GM12878 (cell line): ENCODE results near the gene CLEC16A. TPM values are rescaled to one million over a fixed set of nuclear protein-coding genes. Genes with fewer than 3 reads are reported as not detected.

Experiments
- ATAC-seq: fragments of 200-7000 bp; cut with Tn5 transposase; 3 replicates; pipeline ENCODE4 v1.9.1; 2020; ENCODE audit warnings: mild to moderate bottlenecking, moderate library complexity
- BruUV-seq: library from RNA; stranded (reverse); fragments of 400-500 nt; replicated peaks from 2 replicates; lab custom pipeline; 2021; lab: Mats Ljungman, UMichigan
- CTCF ChIA-PET: fragments of 300-600 bp; sonication (Branson Sonifier 250); formaldehyde crosslinking; extraction: SDS; loops from one replicate; lab custom pipeline; 2021; ENCODE audit warnings: inconsistent platforms; lab: Yijun Ruan, JAX
- POLR2A ChIA-PET: fragments of 350-600 bp; formaldehyde crosslinking; extraction: SDS; loops from one replicate; lab custom pipeline; 2021; ENCODE audit warnings: inconsistent platforms; lab: Charles Lee
- RAD21 ChIA-PET: fragments of 300-600 bp; sonication (Branson Sonifier 250); formaldehyde crosslinking; loops from one replicate; lab custom pipeline; 2023; ENCODE audit warnings: antibody characterized with exemption; ENCODE audit not compliant: unreplicated experiment; lab: Charles Lee
- SMC1A ChIA-PET: fragments of 300-600 bp; sonication (Branson Sonifier 250); formaldehyde crosslinking; loops from one replicate; lab custom pipeline; 2023; ENCODE audit not compliant: unreplicated experiment, uncharacterized antibody; lab: Charles Lee
- DNase-seq: peaks from one replicate; pipeline ENCODE4 v3.0.0-alpha.2; 2011; ENCODE audit warnings: low read depth, low spot score
- FAIRE-seq: peaks from 3 replicates; lab custom pipeline; 2011; peaks lifted over from hg19 to GRCh38; lab: Jason Lieb, UNC
- H2AFZ ChIP-seq: 2 replicates; pipeline ENCODE4 v1.6.0; 2011; ENCODE audit warnings: low read depth, low read length, control low read depth; ENCODE audit not compliant: control insufficient read depth
- H3K27ac ChIP-seq: 2 replicates; pipeline ENCODE4 v1.5.1; 2011; ENCODE audit warnings: control low read depth; ENCODE audit not compliant: control insufficient read depth, insufficient read depth
- H3K27me3 ChIP-seq, 2 experiments: replicated peaks in 1 of 2; 2 replicates each; pipeline versions ENCODE4 v1.6.0 to v1.6.1; 2011; ENCODE audit warnings: low read length in 1 of 2; ENCODE audit not compliant: control insufficient read depth in 2 of 2, insufficient read depth in 2 of 2
- H3K36me3 ChIP-seq, 2 experiments: 2 replicates each; pipeline ENCODE4 v1.5.1; 2011; ENCODE audit warnings: low read length in 1 of 2; ENCODE audit not compliant: control insufficient read depth in 2 of 2, insufficient read depth in 2 of 2
- H3K4me1 ChIP-seq: 2 replicates; pipeline ENCODE4 v1.6.1; 2011; ENCODE audit warnings: mild to moderate bottlenecking, low read length, moderate library complexity, mixed read lengths; ENCODE audit not compliant: control insufficient read depth, insufficient read depth
- H3K4me2 ChIP-seq: 2 replicates; pipeline ENCODE4 v1.6.0; 2011; ENCODE audit warnings: control low read depth; ENCODE audit not compliant: control insufficient read depth, insufficient read depth
- H3K4me3 ChIP-seq: fragments of 200-600 bp; sonication (generic); 2 replicates; pipeline ENCODE4 v1.5.1; 2016
- H3K79me2 ChIP-seq: 2 replicates; pipeline ENCODE4 v1.6.0; 2011; ENCODE audit warnings: low read length; ENCODE audit not compliant: control insufficient read depth, insufficient read depth
- H3K9ac ChIP-seq: 2 replicates; pipeline ENCODE4 v1.8.0; 2011; ENCODE audit warnings: low read length, control low read depth, mixed read lengths; ENCODE audit not compliant: control insufficient read depth, insufficient read depth
- H3K9me3 ChIP-seq: replicated peaks from 3 replicates; pipeline ENCODE4 v1.5.1; 2011; ENCODE audit warnings: mild to moderate bottlenecking, low read length; ENCODE audit not compliant: control insufficient read depth, insufficient read depth
- H4K20me1 ChIP-seq: 2 replicates; pipeline ENCODE4 v1.6.0; 2011; ENCODE audit not compliant: control insufficient read depth, insufficient read depth
- DPF2 ChIP-seq: fragments of 450-650 bp; IDR thresholded peaks from 2 replicates; pipeline ENCODE4 v1.6.1; 2017; ENCODE audit warnings: mild to moderate bottlenecking
- HDAC2 ChIP-seq: fragments of 200-600 bp; sonication (generic); IDR thresholded peaks from 2 replicates; pipeline ENCODE4 v1.6.1; 2017
- KDM1A ChIP-seq: fragments of 200-600 bp; sonication (generic); IDR thresholded peaks from 2 replicates; pipeline ENCODE4 v1.6.1; 2016; ENCODE audit warnings: borderline replicate concordance
- MYB ChIP-seq: fragments of 150-350 bp; IDR thresholded peaks from 2 replicates; pipeline ENCODE4 v1.6.1; 2014; ENCODE audit warnings: mild to moderate bottlenecking, low read depth, low read length, borderline replicate concordance
- NR2C1 ChIP-seq: fragments of 450-650 bp; IDR thresholded peaks from 2 replicates; pipeline ENCODE4 v1.6.1; 2017; ENCODE audit warnings: antibody characterized with exemption, mild to moderate bottlenecking, moderate library complexity
- RAD51 ChIP-seq: fragments of 450-650 bp; IDR thresholded peaks from 2 replicates; pipeline ENCODE4 v1.6.1; 2016; ENCODE audit warnings: moderate library complexity, mild to moderate bottlenecking, inconsistent platforms
- RBBP5 ChIP-seq: fragments of 200-600 bp; sonication (generic); conservative IDR thresholded peaks from 2 replicates; pipeline ENCODE4 v1.6.1; 2016
- SMARCA5 ChIP-seq: fragments of 450-650 bp; IDR thresholded peaks from 2 replicates; pipeline ENCODE4 v1.6.1; 2017; ENCODE audit warnings: mild to moderate bottlenecking
- STAT1 ChIP-seq: fragments of 450-650 bp; conservative IDR thresholded peaks from 2 replicates; pipeline ENCODE4 v1.6.1; 2014; ENCODE audit warnings: antibody characterized with exemption, mild to moderate bottlenecking
- TARDBP ChIP-seq: IDR thresholded peaks from 2 replicates; pipeline ENCODE4 v1.6.1; 2016; ENCODE audit warnings: borderline replicate concordance
- TCF7 ChIP-seq: IDR thresholded peaks from 2 replicates; pipeline ENCODE4 v1.6.1; 2014; ENCODE audit warnings: antibody characterized with exemption, borderline replicate concordance
- USF2 ChIP-seq: IDR thresholded peaks from 2 replicates; pipeline ENCODE4 v1.6.1; 2011; ENCODE audit warnings: low read depth, low read length, improper control_type of control experiment, borderline replicate concordance
- WRNIP1 ChIP-seq: IDR thresholded peaks from 2 replicates; pipeline ENCODE4 v1.6.1; 2011; ENCODE audit warnings: low read depth, low read length, improper control_type of control experiment, borderline replicate concordance
- ZNF274 ChIP-seq: IDR thresholded peaks from one replicate; pipeline ENCODE4 v1.8.0; 2011; ENCODE audit not compliant: insufficient read length, insufficient read depth
- WGBS: methylation state at CpG from one replicate; pipeline ENCODE4 v1.1.6; 2016; ENCODE audit warnings: low lambda C conversion rate; ENCODE audit not compliant: insufficient replicate concordance, insufficient coverage; ENCODE audit errors: missing lambda C conversion rate; 5-methylcytosine and 5-hydroxymethylcytosine counted together
- in situ Hi-C: fragments of 300-500 bp; cut with MboI; formaldehyde crosslinking; loops from 9 replicates; pipeline ENCODE4 v1.14.3; 2018; ENCODE audit warnings: mixed read lengths
- intact Hi-C: fragments of 100-400 bp; cut with micrococcal nuclease; formaldehyde crosslinking; loops from one replicate; pipeline ENCODE4 v1.14.2; 2022; ENCODE audit not compliant: unreplicated experiment
- polyA plus RNA-seq, 11 experiments: library from polyadenylated mRNA; depleted of rRNA in 4 of 11; unstranded in 6 of 11; stranded (reverse) in 5 of 11; fragments of >200 nt; fragmentation: Nextera tagmentation in 4 of 11; fragmentation: Illumina TruSeq in 1 of 11; extraction: Ambion mirVana in 4 of 11; extraction: Trizol in 1 of 11; gene quantifications; 1 replicate in 1 of 11; 2 replicates in 10 of 11; pipeline versions ENCODE4 v1.2.1 to v1.2.3, GENCODE V29; 2011 to 2016; ENCODE audit warnings: inconsistent platforms in 2 of 11, missing spikeins in 2 of 11, low read depth in 1 of 11
- total RNA-seq, 4 experiments: library from RNA; depleted of rRNA in 3 of 4; stranded (reverse); fragments of >200 nt in 3 of 4; fragmentation: Illumina TruSeq in 1 of 4; extraction: Trizol in 1 of 4; gene quantifications; 2 replicates each; pipeline versions ENCODE4 v1.2.1 to v1.2.3, GENCODE V29; 2013 to 2021
- TF ChIP-seq, protein P1 (sequence below): IDR thresholded peaks from 2 replicates; pipeline ENCODE4 v1.6.1; 2012; ENCODE audit warnings: low read depth, low read length, improper control_type of control experiment
- TF ChIP-seq, protein P2 (sequence below): fragments of 450-650 bp; formaldehyde crosslinking; IDR thresholded peaks from 2 replicates; pipeline ENCODE4 v1.4.0; 2020; ENCODE audit warnings: mild to moderate bottlenecking, moderate library complexity

Gene CLEC16A
- total and polyA plus RNA-seq, 10 of the 15 experiments (the other 5 are each of a cell fraction or from before 2014, with no cell fraction given), result 1.5 to 28.8 (median 19.2) TPM

- Histone ChIP-seq H2AFZ (no peak overlapping the region), H3K9ac (no peak overlapping the region), H4K20me1 (no peaks in the 10 kb centered on the region), H3K9me3 (no peaks in the 10 kb centered on the region), H3K27me3 (no peaks in the 10 kb centered on the region), H3K4me1 (peaks cover 20% of the 10 kb centered on the region), H3K4me3 (no peak overlapping the region), H3K4me2 (no peak overlapping the region), H3K79me2 (no peaks in the 10 kb centered on the region), H3K36me3 (peaks cover 9 to 16% of the 10 kb centered on the region in 2 experiments), H3K27ac (no peak overlapping the region)
- BruUV-seq, result no TSS peak
- RAD21 ChIA-PET, result interaction anchor here (0.6 to 1.9 kb wide), 14 partner anchors 9 to 390 kb away, joined by 3 to 19 read pairs (median 4); partner anchors contain the start of gene SOCS1
- DNase-seq (no peak), ATAC-seq (no peak), FAIRE-seq (no peak)
- intact Hi-C loops, result loop anchor here (1.0 to 5.0 kb wide), 3 partner anchors 15 to 276 kb away; partner anchors contain the start of gene SOCS1
- in situ Hi-C loops, result no loop called here
- SMC1A ChIA-PET, result interaction anchor here (0.8 to 1.8 kb wide), 18 partner anchors 8 to 377 kb away, joined by 3 to 7 read pairs (median 4); no protein-coding TSS in a partner anchor
- 71% methylated on average over 3 of the region's 3 CpGs for WGBS
- CTCF ChIA-PET, result interaction anchor here (0.6 to 2.2 kb wide), 11 partner anchors 10 to 391 kb away, joined by 3 to 16 read pairs (median 5); no protein-coding TSS in a partner anchor
- POLR2A ChIA-PET, result interaction anchor here (1.2 to 2.1 kb wide), 3 partner anchors 16 to 274 kb away, joined by 3 to 15 read pairs (median 3); no protein-coding TSS in a partner anchor
- TF ChIP-seq SMARCA5, result no peak
- TF ChIP-seq ZNF274, result no peak
- no peak for TF ChIP-seq KDM1A
- TF ChIP-seq WRNIP1, result no peak
- no peak for TF ChIP-seq HDAC2
- no peak for TF ChIP-seq MYB
- no peak for TF ChIP-seq NR2C1
- no peak for TF ChIP-seq USF2
- no peak for TF ChIP-seq RBBP5
- no peak for TF ChIP-seq DPF2
- TF ChIP-seq, protein P1, sequence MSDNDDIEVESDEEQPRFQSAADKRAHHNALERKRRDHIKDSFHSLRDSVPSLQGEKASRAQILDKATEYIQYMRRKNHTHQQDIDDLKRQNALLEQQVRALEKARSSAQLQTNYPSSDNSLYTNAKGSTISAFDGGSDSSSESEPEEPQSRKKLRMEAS, result no peak
- no peak for TF ChIP-seq TCF7
- TF ChIP-seq STAT1, result no peak
- TF ChIP-seq, protein P2, sequence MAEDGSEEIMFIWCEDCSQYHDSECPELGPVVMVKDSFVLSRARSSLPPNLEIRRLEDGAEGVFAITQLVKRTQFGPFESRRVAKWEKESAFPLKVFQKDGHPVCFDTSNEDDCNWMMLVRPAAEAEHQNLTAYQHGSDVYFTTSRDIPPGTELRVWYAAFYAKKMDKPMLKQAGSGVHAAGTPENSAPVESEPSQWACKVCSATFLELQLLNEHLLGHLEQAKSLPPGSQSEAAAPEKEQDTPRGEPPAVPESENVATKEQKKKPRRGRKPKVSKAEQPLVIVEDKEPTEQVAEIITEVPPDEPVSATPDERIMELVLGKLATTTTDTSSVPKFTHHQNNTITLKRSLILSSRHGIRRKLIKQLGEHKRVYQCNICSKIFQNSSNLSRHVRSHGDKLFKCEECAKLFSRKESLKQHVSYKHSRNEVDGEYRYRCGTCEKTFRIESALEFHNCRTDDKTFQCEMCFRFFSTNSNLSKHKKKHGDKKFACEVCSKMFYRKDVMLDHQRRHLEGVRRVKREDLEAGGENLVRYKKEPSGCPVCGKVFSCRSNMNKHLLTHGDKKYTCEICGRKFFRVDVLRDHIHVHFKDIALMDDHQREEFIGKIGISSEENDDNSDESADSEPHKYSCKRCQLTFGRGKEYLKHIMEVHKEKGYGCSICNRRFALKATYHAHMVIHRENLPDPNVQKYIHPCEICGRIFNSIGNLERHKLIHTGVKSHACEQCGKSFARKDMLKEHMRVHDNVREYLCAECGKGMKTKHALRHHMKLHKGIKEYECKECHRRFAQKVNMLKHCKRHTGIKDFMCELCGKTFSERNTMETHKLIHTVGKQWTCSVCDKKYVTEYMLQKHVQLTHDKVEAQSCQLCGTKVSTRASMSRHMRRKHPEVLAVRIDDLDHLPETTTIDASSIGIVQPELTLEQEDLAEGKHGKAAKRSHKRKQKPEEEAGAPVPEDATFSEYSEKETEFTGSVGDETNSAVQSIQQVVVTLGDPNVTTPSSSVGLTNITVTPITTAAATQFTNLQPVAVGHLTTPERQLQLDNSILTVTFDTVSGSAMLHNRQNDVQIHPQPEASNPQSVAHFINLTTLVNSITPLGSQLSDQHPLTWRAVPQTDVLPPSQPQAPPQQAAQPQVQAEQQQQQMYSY (CRISPR knock-in tag), result no peak
- no peak for TF ChIP-seq TARDBP
- no peak for TF ChIP-seq RAD51
These were observed 36.4 kb downstream of the CLEC16A start for GRCh38 chr16:10980813-10981212.
